GM21619 (cell line): ENCODE results near the gene FRS2.
A peak's percentile ranks its signal among the peaks of the same experiment; 100 is the strongest.
"Not testable (repeated sequence)": the region's sequence is repeated elsewhere in the genome, so short reads cannot be mapped to it uniquely, and the experiment has no call there.

Source experiments
- ATAC-seq: cut with Tn5 transposase; IDR thresholded peaks from one replicate; pipeline ENCODE4 v1.9.1; 2021; ENCODE audit not compliant: unreplicated experiment

FRS2 gene

GRCh38 chr12:69575346-69575745 lies 105.2 kb downstream of the FRS2 start:
- no peak for ATAC-seq

GRCh38 chr12:69578283-69578682 lies 108.1 kb downstream of the FRS2 start:
- no peak for ATAC-seq

GRCh38 chr12:69579029-69579428 lies 108.8 kb downstream of the FRS2 start:
- no peak for ATAC-seq

GRCh38 chr12:69580074-69580473 lies 109.9 kb downstream of the FRS2 start:
- ATAC-seq = no peak

GRCh38 chr12:69583203-69583602 lies 113.0 kb downstream of the FRS2 start:
- ATAC-seq = no peak

- ATAC-seq = peak; percentile 96
Observed at GRCh38 chr12:69585189-69586062, 115.2 kb downstream of the FRS2 start, which contains the start of gene CCT2. Gene CCT2, plus strand, starts transcription at chr12:69585459. Its CDS starts 63 bp downstream, at chr12:69585522.

DNA sequence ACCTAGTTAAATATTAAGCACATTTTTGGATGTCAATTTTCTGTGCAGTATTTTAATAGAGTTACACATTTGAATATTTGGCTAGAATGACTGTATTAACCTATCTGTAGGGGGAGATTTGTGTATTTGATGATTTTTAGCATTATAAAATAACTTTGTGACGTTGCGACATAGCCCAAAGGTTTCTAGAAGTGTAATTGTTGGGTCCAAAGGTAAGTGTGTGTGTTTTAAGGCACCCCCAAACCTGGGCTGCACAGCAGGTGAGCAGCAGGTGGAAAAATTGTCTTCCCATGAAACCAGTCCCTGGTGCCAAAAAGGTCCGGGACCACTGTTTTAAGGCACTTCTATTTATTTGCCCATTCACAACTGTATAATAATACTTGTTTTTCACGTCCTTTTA lies 118.3 kb downstream of the FRS2 start:
- ATAC-seq = no peak

- ATAC-seq = no peak
Observed at GRCh38 chr12:69589082-69589481, 118.9 kb downstream of the FRS2 start.

DNA sequence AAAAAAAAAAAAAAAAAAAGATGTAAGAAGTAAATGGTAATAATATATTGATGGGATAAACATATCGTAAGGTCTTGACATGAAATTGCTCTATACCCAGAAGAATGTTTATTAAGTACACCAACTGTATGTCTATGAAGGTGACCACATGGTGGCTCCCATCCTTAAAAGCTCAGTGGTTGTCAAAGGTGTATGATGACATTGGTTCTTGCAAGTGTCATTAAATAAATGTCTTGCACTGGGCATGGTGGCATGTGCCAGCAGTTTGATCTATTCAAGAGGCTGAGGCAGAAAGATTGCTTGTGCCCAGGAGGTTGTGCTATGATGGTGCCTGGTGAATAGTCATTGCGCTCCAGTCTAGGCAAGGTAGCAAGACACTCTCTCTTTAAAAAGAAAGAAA lies 125.5 kb downstream of the FRS2 start:
- ATAC-seq = no peak

GRCh38 chr12:69598174-69598753 lies 128.1 kb downstream of the FRS2 start:
- no peak for ATAC-seq

GRCh38 chr12:69600804-69601203 lies 130.6 kb downstream of the FRS2 start:
- no peak for ATAC-seq

- no peak for ATAC-seq
Observed at GRCh38 chr12:69601962-69602685, 131.9 kb downstream of the FRS2 start.

- no peak for ATAC-seq
Observed at GRCh38 chr12:69602954-69603353, 132.8 kb downstream of the FRS2 start.

- not testable (repeated sequence) for ATAC-seq
Observed at GRCh38 chr12:69603556-69603955, 133.4 kb downstream of the FRS2 start.

DNA sequence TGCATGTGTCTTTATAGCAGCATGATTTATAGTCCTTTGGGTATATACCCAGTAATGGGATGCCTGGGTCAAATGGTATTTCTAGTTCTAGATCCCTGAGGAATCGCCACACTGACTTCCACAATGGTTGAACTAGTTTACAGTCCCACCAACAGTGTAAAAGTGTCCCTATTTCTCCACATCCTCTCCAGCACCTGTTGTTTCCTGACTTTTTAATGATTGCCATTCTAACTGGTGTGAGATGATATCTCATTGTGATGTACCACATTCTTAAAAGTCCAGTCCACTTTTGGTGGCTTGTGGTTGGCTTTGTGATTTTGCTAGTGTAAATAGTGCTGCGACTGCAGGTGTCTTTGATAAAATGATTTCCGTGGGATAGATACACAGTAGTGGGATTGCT lies 134.1 kb downstream of the FRS2 start:
- not testable (repeated sequence) for ATAC-seq

- no peak for ATAC-seq
Observed at GRCh38 chr12:69608114-69608513, 137.9 kb downstream of the FRS2 start.

DNA sequence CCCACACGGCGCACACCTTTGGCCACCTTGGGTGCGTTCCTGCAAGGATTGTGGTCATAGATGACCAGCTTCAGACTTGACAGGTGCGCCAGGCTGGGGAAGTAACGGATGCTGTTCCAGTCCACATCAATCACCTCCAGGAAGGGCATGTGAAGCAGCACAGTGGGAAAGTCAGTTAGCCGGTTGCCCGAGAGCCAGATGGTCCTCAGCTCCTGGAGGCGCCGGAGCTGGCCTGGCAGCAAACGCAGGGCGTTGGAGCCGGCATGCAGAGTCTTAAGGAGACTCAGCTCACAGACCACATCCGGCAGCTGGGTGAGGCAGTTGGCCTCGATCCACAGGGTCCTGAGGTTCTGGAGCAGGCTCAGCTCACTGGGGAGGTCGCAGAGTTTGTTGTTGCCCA lies 139.9 kb downstream of the FRS2 start:
- ATAC-seq = no peak

- no peak for ATAC-seq
Observed at GRCh38 chr12:69610729-69611128, 140.5 kb downstream of the FRS2 start, which contains the start of gene LRRC10. Gene LRRC10, minus strand, starts transcription at chr12:69610907. Its CDS starts 69 bp downstream, at chr12:69610838.

DNA sequence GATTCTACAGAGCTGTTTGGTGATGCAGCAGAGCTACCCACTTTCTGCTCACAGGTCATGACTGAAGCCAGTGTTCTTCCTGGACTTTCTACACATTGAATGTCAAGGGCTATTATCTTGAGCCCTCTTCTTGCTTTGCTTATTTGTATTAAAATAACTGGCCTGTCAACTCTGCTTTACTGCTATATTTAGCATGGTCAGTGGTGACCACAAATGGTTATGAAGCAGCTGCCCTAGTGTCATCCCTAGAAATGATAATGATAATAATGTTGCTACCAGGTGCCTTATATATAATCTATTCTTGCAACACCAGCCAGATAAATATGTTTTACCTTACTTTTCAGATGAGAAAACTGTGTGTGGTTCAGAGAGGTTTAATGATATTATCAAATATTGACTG lies 143.2 kb downstream of the FRS2 start:
- ATAC-seq = no peak

- no peak for ATAC-seq
Observed at GRCh38 chr12:69616025-69616424, 145.8 kb downstream of the FRS2 start.

DNA sequence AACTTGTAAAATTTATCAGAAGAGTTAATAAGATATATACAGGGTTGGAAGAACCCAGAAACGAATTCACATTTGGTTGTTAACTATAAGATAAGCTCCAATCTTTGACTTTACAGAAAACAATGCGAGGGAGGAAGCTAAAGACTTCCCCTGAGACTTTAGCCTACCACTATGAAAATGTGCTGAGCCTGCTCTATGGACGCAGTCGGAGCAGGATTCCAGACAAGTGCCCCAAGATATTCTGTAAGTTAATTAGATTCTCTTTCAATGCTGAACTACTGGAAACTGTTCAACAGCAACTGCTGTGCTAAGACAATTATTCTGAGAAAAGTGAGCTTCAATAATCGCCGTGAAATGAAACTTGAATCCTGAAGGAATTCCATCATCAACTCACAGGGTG lies 148.9 kb downstream of the FRS2 start:
- no peak for ATAC-seq

DNA sequence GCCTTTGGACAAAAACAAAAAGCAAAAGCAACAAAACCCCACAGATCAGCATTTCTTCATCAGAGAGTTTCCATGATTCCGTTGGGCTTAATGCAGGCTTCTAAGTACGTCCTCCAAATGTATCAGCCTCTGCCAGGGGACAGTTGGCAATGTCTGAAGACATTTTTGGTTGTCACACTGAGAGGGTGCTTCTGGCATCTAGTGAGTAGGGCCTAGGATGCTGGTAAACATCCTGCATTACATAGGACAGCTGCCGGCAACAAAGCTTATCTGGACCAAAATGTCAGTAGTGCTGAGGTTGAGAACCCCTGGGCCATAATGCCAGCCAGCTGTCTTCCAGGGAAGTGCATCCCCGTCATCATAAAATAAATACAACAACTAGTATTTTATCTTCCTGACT lies 149.9 kb downstream of the FRS2 start:
- no peak for ATAC-seq
